Measurements from ENCODE around the gene SLC2A13. TPM values are rescaled to one million over a fixed set of nuclear protein-coding genes. Genes with fewer than 3 reads are reported as not detected.

The SLC2A13 gene
- total and polyA plus RNA-seq, 8 donors = 0.93 to 87.5 (median 4.0) TPM

DNA sequence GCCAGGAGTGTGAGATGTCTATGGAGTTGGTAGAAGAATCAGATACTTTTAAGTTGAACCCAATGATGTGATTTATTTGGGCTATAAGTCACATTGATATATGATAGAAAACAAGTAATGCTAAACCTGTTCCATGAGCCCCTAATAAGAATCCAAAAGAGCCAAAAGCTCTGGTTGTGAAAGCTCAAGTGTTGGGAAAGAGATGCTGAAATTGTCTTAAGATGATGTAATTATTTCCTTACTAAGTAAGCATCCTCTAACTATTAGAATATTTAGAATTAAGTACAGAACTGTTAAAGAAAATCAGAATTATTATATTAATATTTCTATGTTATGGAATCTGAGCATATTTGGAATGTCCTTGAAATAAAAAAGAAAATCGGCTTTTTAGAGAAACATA is 17.6 kb upstream of the SLC2A13 start:
- no peak for TF ChIP-seq POLR2AphosphoS5 (IDR thresholded peaks at IDR 0.05)
- TF ChIP-seq, protein P1, sequence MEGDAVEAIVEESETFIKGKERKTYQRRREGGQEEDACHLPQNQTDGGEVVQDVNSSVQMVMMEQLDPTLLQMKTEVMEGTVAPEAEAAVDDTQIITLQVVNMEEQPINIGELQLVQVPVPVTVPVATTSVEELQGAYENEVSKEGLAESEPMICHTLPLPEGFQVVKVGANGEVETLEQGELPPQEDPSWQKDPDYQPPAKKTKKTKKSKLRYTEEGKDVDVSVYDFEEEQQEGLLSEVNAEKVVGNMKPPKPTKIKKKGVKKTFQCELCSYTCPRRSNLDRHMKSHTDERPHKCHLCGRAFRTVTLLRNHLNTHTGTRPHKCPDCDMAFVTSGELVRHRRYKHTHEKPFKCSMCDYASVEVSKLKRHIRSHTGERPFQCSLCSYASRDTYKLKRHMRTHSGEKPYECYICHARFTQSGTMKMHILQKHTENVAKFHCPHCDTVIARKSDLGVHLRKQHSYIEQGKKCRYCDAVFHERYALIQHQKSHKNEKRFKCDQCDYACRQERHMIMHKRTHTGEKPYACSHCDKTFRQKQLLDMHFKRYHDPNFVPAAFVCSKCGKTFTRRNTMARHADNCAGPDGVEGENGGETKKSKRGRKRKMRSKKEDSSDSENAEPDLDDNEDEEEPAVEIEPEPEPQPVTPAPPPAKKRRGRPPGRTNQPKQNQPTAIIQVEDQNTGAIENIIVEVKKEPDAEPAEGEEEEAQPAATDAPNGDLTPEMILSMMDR (IDR thresholded peaks at IDR 0.05) = no peak
- no peak for TF ChIP-seq EP300 (IDR thresholded peaks at IDR 0.05)
- no peak for TF ChIP-seq POLR2A (IDR thresholded peaks at IDR 0.05)
- WGBS, 5 donors = 95 to 100% (median 96%) methylated on average over 1 of the region's 1 CpG

DNA sequence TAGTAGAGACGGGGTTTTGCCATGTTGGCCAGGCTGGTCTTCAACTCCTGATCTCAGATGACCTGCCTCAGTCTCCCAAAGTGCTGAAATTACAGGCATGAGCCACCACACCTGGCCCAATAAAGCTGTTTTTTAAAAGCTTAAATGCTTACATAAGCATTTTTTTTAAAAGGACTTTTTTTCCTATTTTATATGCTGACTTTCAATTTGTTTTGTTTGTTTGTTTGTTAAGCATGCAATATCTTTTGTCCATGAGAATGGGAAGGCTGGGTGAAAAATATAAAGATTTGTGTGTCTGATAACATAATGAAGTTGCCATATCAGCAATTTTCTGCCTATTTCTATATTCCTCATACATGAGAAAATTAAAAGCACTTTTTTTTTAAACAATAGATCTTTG is 17.0 kb upstream of the SLC2A13 start:
- Histone ChIP-seq H3K4me1 (no peaks in the 10 kb centered on the region), H3K27me3 (no peaks in the 10 kb centered on the region), H3K27ac (no peak overlapping the region), H3K9me3 (no peaks in the 10 kb centered on the region), H3K4me3 (no peak overlapping the region), H3K36me3 (no peaks in the 10 kb centered on the region)
- no peak for TF ChIP-seq EP300 (IDR thresholded peaks at IDR 0.05)
- TF ChIP-seq POLR2A (IDR thresholded peaks at IDR 0.05) = no peak
- TF ChIP-seq, protein P1 (IDR thresholded peaks at IDR 0.05) = no peak
- no peak for TF ChIP-seq POLR2AphosphoS5 (IDR thresholded peaks at IDR 0.05)
- WGBS, 5 donors = 57 to 91% (median 65%) methylated on average over 1 of the region's 1 CpG
- intact Hi-C loops (cut with DNase I; ENCODE audit: low total_unique reads) = no loop called here
- no peak for DNase-seq

More for the DNA sequence above, 17.6 kb upstream of the SLC2A13 start:
- H3K4me3 ChIP-seq = no peak overlapping the region
- H3K27me3 ChIP-seq = no peaks in the 10 kb centered on the region
- no peak overlapping the region for H3K27ac ChIP-seq
- no peaks in the 10 kb centered on the region for H3K4me1 ChIP-seq
- DNase-seq = no peak
- no peaks in the 10 kb centered on the region for H3K9me3 ChIP-seq
- intact Hi-C loops (cut with DNase I; ENCODE audit: low total_unique reads) = no loop called here
- H3K36me3 ChIP-seq = no peaks in the 10 kb centered on the region

DNA sequence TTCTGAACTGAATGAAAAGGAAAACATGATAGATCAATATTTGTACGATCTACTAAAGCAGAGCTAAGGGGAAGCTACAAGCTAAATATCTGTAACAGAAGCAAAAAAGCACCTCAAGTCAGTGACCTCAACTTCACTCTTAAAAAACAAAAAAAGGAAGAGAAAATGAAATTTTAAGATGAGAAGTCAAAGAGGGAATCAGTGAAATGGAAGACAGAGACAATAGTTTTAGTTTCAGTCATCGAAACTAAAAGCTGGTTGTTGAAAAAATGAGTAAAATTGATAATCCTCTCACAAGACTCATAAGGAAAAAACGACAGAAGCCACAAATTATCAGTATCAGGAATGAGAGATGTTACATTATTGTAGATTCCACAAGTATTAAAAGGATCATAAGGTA is 11.9 kb upstream of the SLC2A13 start:
- intact Hi-C loops (cut with DNase I; ENCODE audit: low total_unique reads) = no loop called here
- Histone ChIP-seq H3K36me3 (no peaks in the 10 kb centered on the region), H3K9me3 (no peaks in the 10 kb centered on the region), H3K4me3 (no peak overlapping the region), H3K4me1 (no peaks in the 10 kb centered on the region), H3K27me3 (no peaks in the 10 kb centered on the region), H3K27ac (no peak overlapping the region)
- 62 to 69% (median 68%) methylated on average over 3 of the region's 3 CpGs for WGBS, 5 donors
- TF ChIP-seq, protein P1 (IDR thresholded peaks at IDR 0.05) = no peak
- TF ChIP-seq POLR2AphosphoS5 (IDR thresholded peaks at IDR 0.05) (no peak), EP300 (IDR thresholded peaks at IDR 0.05) (no peak), POLR2A (IDR thresholded peaks at IDR 0.05) (no peak)
- DNase-seq = no peak

DNA sequence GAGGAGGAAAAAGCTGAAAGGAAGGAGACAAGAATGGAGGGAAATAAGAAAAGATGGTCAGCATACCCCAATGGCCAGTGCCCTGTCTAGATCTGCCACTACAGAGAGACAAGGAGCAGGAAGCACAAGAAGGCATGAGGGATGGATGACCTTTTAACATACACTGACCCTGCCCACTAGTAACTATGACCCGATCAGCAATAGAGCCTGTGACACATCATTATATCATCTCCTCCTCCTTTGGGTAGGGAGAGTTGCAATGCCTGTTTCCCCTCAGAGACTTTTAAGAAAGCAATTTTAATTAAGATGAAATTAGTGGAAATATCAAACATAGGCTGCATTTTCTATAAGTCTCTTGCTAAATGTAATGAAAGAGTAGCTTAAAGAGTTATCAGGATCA is 4.7 kb upstream of the SLC2A13 start:
- TF ChIP-seq POLR2AphosphoS5 (IDR thresholded peaks at IDR 0.05) (no peak), POLR2A (IDR thresholded peaks at IDR 0.05) (no peak), EP300 (IDR thresholded peaks at IDR 0.05) (no peak)
- TF ChIP-seq, protein P1 (IDR thresholded peaks at IDR 0.05) = no peak
- no peaks in the 10 kb centered on the region for H3K27me3 ChIP-seq
- no peak for DNase-seq
- no peak overlapping the region for H3K4me3 ChIP-seq
- 80 to 94% (median 82%) methylated on average over 1 of the region's 1 CpG for WGBS, 5 donors
- H3K27ac ChIP-seq = no peak overlapping the region
- intact Hi-C loops (cut with DNase I; ENCODE audit: low total_unique reads) = no loop called here
- H3K9me3 ChIP-seq = no peaks in the 10 kb centered on the region
- H3K36me3 ChIP-seq = no peaks in the 10 kb centered on the region
- H3K4me1 ChIP-seq = peaks cover 5 to 20% (median 14%) of the 10 kb centered on the region in 4 donors
